Neural cell (in vitro differentiated cells): ENCODE data around the gene TIAM2. TPM values are rescaled to one million over a fixed set of nuclear protein-coding genes. Genes with fewer than 3 reads are reported as not detected.

Source experiments
- H2AFZ ChIP-seq: fragments of 200-600, 300-800 bp; sonication (generic), shearing (Covaris generic); 2 replicates; pipeline ENCODE4 v1.6.0; 2014; ENCODE audit warnings: low read depth, mild to moderate bottlenecking, antibody characterized with exemption, low read length, moderate library complexity
- H3F3A ChIP-seq: fragments of 200-600 bp; shearing (Covaris generic); 2 replicates; pipeline ENCODE4 v1.6.1; 2016; ENCODE audit warnings: mild to moderate bottlenecking, moderate library complexity, mixed read lengths, antibody characterized with exemption, low read length; ENCODE audit not compliant: insufficient read depth, poor library complexity, severe bottlenecking
- H3K27ac ChIP-seq: fragments of 200-600, 300-800 bp; sonication (generic), shearing (Covaris generic); 2 replicates; pipeline ENCODE4 v1.5.1; 2014; ENCODE audit warnings: mild to moderate bottlenecking, low read length, moderate library complexity
- H3K27me3 ChIP-seq: fragments of 300-800, 200-600 bp; sonication (generic), shearing (Covaris generic); 2 replicates; pipeline ENCODE4 v1.6.0; 2014; ENCODE audit warnings: mild to moderate bottlenecking, low read depth, low read length, moderate library complexity; ENCODE audit not compliant: insufficient read depth
- H3K36me3 ChIP-seq: fragments of 300-800, 200-600 bp; sonication (generic), shearing (Covaris generic); 2 replicates; pipeline ENCODE4 v1.5.1; 2014; ENCODE audit warnings: mild to moderate bottlenecking, antibody characterized with exemption, low read length, moderate library complexity; ENCODE audit not compliant: insufficient read depth
- H3K4me2 ChIP-seq: fragments of 300-800, 200-600 bp; sonication (generic), shearing (Covaris generic); 2 replicates; pipeline ENCODE4 v1.6.0; 2014; ENCODE audit warnings: mild to moderate bottlenecking, low read length
- H3K4me3 ChIP-seq: fragments of 300-800, 200-600 bp; sonication (generic), shearing (Covaris generic); 2 replicates; pipeline ENCODE4 v1.5.1; 2014; ENCODE audit warnings: mild to moderate bottlenecking, low read length, moderate library complexity
- H3K79me2 ChIP-seq: fragments of 200-600 bp; shearing (Covaris generic); replicated peaks from 2 replicates; pipeline ENCODE4 v1.6.0; 2014; ENCODE audit warnings: mild to moderate bottlenecking, low read length, moderate library complexity; ENCODE audit not compliant: insufficient read depth
- H3K9ac ChIP-seq: fragments of 300-800, 200-600 bp; sonication (generic), shearing (Covaris generic); 2 replicates; pipeline ENCODE4 v1.6.1; 2016; ENCODE audit warnings: mild to moderate bottlenecking, low read length, mixed read lengths
- H3K9me2 ChIP-seq: fragments of 200-600 bp; shearing (Covaris generic); 2 replicates; pipeline ENCODE4 v1.6.1; 2016; ENCODE audit warnings: mild to moderate bottlenecking, low read length, mixed read lengths; ENCODE audit not compliant: insufficient read depth
- H3K9me3 ChIP-seq: fragments of 200-600, 300-800 bp; sonication (generic), shearing (Covaris generic); 2 replicates; pipeline ENCODE4 v1.6.1; 2016; ENCODE audit warnings: mild to moderate bottlenecking, mixed run types, low read length, moderate library complexity, mixed read lengths
- H4K20me1 ChIP-seq: fragments of 200-600 bp; shearing (Covaris generic); 2 replicates; pipeline ENCODE4 v1.6.1; 2016; ENCODE audit warnings: mild to moderate bottlenecking, mixed run types; ENCODE audit not compliant: insufficient read depth
- EP300 ChIP-seq: fragments of 450-650 bp; conservative IDR thresholded peaks from 2 replicates; pipeline ENCODE4 v1.6.1; 2014; ENCODE audit warnings: antibody characterized with exemption, mild to moderate bottlenecking, moderate library complexity; ENCODE audit not compliant: poor library complexity, severe bottlenecking
- EZH2 ChIP-seq: fragments of 200-600, 300-800 bp; shearing (Covaris generic), sonication (generic); IDR thresholded peaks from 2 replicates; pipeline ENCODE4 v1.6.1; 2014; ENCODE audit warnings: antibody characterized with exemption, low read length, borderline replicate concordance, mild to moderate bottlenecking; ENCODE audit not compliant: insufficient read depth, poor library complexity, severe bottlenecking
- MXI1 ChIP-seq: fragments of 450-650 bp; conservative IDR thresholded peaks from 2 replicates; pipeline ENCODE4 v1.6.1; 2014; ENCODE audit warnings: antibody characterized with exemption, mild to moderate bottlenecking; ENCODE audit not compliant: poor library complexity, severe bottlenecking
- POLR2AphosphoS5 ChIP-seq: IDR thresholded peaks from 2 replicates; pipeline ENCODE4 v1.6.1; 2012
- RAD21 ChIP-seq: fragments of 450-650 bp; conservative IDR thresholded peaks from 2 replicates; pipeline ENCODE4 v1.6.1; 2014; ENCODE audit warnings: antibody characterized with exemption, mild to moderate bottlenecking, moderate library complexity
- SMC3 ChIP-seq: fragments of 450-650 bp; conservative IDR thresholded peaks from 2 replicates; pipeline ENCODE4 v1.6.1; 2014; ENCODE audit warnings: antibody characterized with exemption, mild to moderate bottlenecking, moderate library complexity; ENCODE audit not compliant: poor library complexity
- TAF1 ChIP-seq: IDR thresholded peaks from 2 replicates; pipeline ENCODE4 v1.6.1; 2012; ENCODE audit warnings: low read depth
- polyA plus RNA-seq: library from polyadenylated mRNA; depleted of rRNA; stranded (reverse); fragments of >200 nt; gene quantifications from 2 replicates; pipeline ENCODE4 v1.2.3, GENCODE V29; 2014
- TF ChIP-seq, protein P1 (sequence below): fragments of 450-650 bp; IDR thresholded peaks from 2 replicates; pipeline ENCODE4 v1.5.1; 2014; ENCODE audit warnings: antibody characterized with exemption, mild to moderate bottlenecking, moderate library complexity; ENCODE audit not compliant: poor library complexity, severe bottlenecking
- TF ChIP-seq, protein P2 (sequence below): IDR thresholded peaks from 2 replicates; pipeline ENCODE4 v1.6.1; 2012; ENCODE audit warnings: borderline replicate concordance

Gene TIAM2
- polyA plus RNA-seq, 1 donor from 2014 or later, result 73.3 TPM

DNA sequence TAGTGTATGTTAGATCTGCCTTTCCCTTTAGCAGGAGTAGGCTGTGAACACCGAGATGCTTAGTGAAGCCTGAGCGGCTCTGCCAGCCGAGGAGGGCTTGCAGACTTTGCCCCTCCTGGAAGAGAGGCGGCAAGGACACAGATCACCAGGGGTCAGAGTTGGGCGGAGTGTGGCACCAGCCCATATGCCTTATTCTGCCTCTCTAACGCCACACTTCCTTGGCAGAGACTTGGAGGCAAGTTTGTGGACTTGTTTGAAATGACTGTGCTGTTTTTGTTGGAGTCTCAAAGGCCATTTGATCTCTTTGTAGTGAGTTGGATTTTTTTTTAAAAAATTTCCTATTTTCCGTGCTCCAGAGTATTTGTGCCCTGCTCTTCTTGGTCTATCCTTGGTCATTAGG is 224.2 kb downstream of the TIAM2 start:
- Histone ChIP-seq H3K4me2 (no peak overlapping the region), H3K36me3 (no peaks in the 10 kb centered on the region), H3K27me3 (no peaks in the 10 kb centered on the region), H3K9me3 (no peaks in the 10 kb centered on the region), H2AFZ (no peak overlapping the region), H3K4me3 (peak overlapping the region; percentile 68), H3K9me2 (no peaks in the 10 kb centered on the region), H3K79me2 (peaks cover 51% of the 10 kb centered on the region), H4K20me1 (no peaks in the 10 kb centered on the region), H3K9ac (no peak overlapping the region), H3F3A (peaks cover 3% of the 10 kb centered on the region), H3K27ac (no peak overlapping the region)
- TF ChIP-seq, protein P1, sequence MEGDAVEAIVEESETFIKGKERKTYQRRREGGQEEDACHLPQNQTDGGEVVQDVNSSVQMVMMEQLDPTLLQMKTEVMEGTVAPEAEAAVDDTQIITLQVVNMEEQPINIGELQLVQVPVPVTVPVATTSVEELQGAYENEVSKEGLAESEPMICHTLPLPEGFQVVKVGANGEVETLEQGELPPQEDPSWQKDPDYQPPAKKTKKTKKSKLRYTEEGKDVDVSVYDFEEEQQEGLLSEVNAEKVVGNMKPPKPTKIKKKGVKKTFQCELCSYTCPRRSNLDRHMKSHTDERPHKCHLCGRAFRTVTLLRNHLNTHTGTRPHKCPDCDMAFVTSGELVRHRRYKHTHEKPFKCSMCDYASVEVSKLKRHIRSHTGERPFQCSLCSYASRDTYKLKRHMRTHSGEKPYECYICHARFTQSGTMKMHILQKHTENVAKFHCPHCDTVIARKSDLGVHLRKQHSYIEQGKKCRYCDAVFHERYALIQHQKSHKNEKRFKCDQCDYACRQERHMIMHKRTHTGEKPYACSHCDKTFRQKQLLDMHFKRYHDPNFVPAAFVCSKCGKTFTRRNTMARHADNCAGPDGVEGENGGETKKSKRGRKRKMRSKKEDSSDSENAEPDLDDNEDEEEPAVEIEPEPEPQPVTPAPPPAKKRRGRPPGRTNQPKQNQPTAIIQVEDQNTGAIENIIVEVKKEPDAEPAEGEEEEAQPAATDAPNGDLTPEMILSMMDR, result no peak
- TF ChIP-seq EZH2 (no peak), EP300 (no peak), MXI1 (no peak), TAF1 (no peak), POLR2AphosphoS5 (no peak), SMC3 (no peak), RAD21 (no peak)
- TF ChIP-seq, protein P2, sequence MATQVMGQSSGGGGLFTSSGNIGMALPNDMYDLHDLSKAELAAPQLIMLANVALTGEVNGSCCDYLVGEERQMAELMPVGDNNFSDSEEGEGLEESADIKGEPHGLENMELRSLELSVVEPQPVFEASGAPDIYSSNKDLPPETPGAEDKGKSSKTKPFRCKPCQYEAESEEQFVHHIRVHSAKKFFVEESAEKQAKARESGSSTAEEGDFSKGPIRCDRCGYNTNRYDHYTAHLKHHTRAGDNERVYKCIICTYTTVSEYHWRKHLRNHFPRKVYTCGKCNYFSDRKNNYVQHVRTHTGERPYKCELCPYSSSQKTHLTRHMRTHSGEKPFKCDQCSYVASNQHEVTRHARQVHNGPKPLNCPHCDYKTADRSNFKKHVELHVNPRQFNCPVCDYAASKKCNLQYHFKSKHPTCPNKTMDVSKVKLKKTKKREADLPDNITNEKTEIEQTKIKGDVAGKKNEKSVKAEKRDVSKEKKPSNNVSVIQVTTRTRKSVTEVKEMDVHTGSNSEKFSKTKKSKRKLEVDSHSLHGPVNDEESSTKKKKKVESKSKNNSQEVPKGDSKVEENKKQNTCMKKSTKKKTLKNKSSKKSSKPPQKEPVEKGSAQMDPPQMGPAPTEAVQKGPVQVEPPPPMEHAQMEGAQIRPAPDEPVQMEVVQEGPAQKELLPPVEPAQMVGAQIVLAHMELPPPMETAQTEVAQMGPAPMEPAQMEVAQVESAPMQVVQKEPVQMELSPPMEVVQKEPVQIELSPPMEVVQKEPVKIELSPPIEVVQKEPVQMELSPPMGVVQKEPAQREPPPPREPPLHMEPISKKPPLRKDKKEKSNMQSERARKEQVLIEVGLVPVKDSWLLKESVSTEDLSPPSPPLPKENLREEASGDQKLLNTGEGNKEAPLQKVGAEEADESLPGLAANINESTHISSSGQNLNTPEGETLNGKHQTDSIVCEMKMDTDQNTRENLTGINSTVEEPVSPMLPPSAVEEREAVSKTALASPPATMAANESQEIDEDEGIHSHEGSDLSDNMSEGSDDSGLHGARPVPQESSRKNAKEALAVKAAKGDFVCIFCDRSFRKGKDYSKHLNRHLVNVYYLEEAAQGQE, result no peak

DNA sequence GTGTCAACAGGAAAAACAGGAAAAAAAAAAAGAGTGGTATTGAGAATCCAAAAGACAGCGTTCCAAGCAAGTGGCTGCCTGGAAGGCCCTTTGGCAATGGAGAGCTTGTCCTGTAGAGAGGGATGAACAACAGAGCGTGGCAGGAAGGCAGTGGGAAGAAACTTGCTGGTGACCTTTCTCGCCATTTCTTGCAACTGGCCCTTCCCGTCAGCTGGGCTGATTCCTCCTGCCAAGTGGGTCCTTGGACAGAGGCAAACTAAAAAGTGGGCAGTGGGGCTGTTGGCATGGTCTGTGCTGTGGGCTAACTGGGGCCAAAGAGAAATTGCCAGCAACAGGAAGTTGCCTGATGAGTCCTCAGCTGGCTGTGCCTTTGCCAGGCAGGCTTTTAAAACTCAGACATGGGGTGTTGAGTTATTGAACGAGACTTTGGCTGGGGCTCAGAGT is 224.8 kb downstream of the TIAM2 start:
- TF ChIP-seq EP300, result no peak
- TF ChIP-seq TAF1, result no peak
- TF ChIP-seq RAD21, result no peak
- TF ChIP-seq MXI1, result no peak
- no peak for TF ChIP-seq POLR2AphosphoS5
- TF ChIP-seq, protein P1, result no peak
- TF ChIP-seq, protein P2, result no peak
- no peak for TF ChIP-seq SMC3
- no peak for TF ChIP-seq EZH2
- Histone ChIP-seq H3K9ac (no peak overlapping the region), H3K4me2 (no peak overlapping the region), H2AFZ (no peak overlapping the region), H3K36me3 (no peaks in the 10 kb centered on the region), H3K79me2 (peaks cover 57% of the 10 kb centered on the region), H3F3A (peaks cover 3% of the 10 kb centered on the region), H3K4me3 (peak overlapping the region; percentile 68), H3K9me2 (no peaks in the 10 kb centered on the region), H3K27ac (peak overlapping the region; percentile 45), H4K20me1 (no peaks in the 10 kb centered on the region), H3K9me3 (no peaks in the 10 kb centered on the region), H3K27me3 (no peaks in the 10 kb centered on the region)
